Measurements from ENCODE around the gene PRKG1. TPM values are rescaled to one million over a fixed set of nuclear protein-coding genes. Genes with fewer than 3 reads are reported as not detected.

The PRKG1 gene
- total and polyA plus RNA-seq, 2 of the 8 experiments (the other 6 are each of a cell fraction or from before 2014, with no cell fraction given), result 4.2 to 15.2 TPM

- FAIRE-seq (no peak), DNase-seq (ENCODE audit: low read depth in 1 of 2, low spot score in 2 of 2) (no peak)
- ChIA-PET POLR2A (ENCODE audit: partially characterized antibody) (interaction anchor here (0.9 kb wide), 1 partner anchor 10 kb away, joined by 3 read pairs; no protein-coding TSS in a partner anchor), CTCF (ENCODE audit: partially characterized antibody) (interaction anchor here (0.9 kb wide), 1 partner anchor 56 kb away, joined by 3 read pairs; no protein-coding TSS in a partner anchor)
- Histone ChIP-seq H3K79me2 (ENCODE audit: control insufficient read depth in 1 of 2, insufficient read depth in 2 of 2, low read length in 2 of 2) (peaks cover 15 to 38% of the 10 kb centered on the region in 2 experiments), H2AK5ac (ENCODE audit: low read depth, low read length) (no peak overlapping the region), H3K4ac (replicated peaks; ENCODE audit: insufficient read length, low read depth, low read length) (peak overlapping the region; percentile 60), H2BK20ac (ENCODE audit: low read length) (no peak overlapping the region), H2BK12ac (ENCODE audit: low read depth, low read length) (peak overlapping the region; percentile 4; the same call in 1 of the 2 replicates), H4K91ac (replicated peaks; ENCODE audit: insufficient read length, low read length) (no peak overlapping the region), H3K18ac (ENCODE audit: extremely low read depth, low read length) (peak overlapping the region; percentile 96), H3K4me2 (ENCODE audit: insufficient read depth in 1 of 2, low read depth in 2 of 2, low read length in 2 of 2) (peak overlapping the region; percentile 86 to 93), H2AFZ (ENCODE audit: low read length) (peak overlapping the region; percentile 100), H2BK120ac (replicated peaks; ENCODE audit: low read depth, low read length) (no peak overlapping the region), H3K23me2 (ENCODE audit: low read depth, low read length) (peaks cover 5% of the 10 kb centered on the region), H3K27me3 (replicated peaks in 1 of 4; ENCODE audit: control insufficient read depth in 3 of 4, extremely low read depth in 1 of 4, insufficient read depth in 3 of 4, low read length in 3 of 4) (no peaks in the 10 kb centered on the region), H3K79me1 (ENCODE audit: low read depth, low read length) (peaks cover 10% of the 10 kb centered on the region), H4K5ac (ENCODE audit: insufficient read length, low read depth, low read length) (peak overlapping the region; percentile 67), H4K20me1 (replicated peaks in 1 of 2; ENCODE audit: control insufficient read depth in 1 of 2, insufficient read depth in 2 of 2, low read length in 2 of 2) (peaks cover 2% of the 10 kb centered on the region in 2 experiments), H3K14ac (ENCODE audit: insufficient read length) (no peak overlapping the region), H3K9me3 (ENCODE audit: insufficient read depth in 2 of 2, low read depth in 1 of 2, low read length in 1 of 2) (no peaks in the 10 kb centered on the region), H3K4me3 (ENCODE audit: extremely low read depth in 1 of 4, insufficient read depth in 2 of 4, low read depth in 3 of 4, low read length in 4 of 4) (peak overlapping the region; percentile 83 to 97 (median 93)), H3K4me1 (replicated peaks in 1 of 4; ENCODE audit: control insufficient read depth in 3 of 4, insufficient read depth in 4 of 4, low read length in 3 of 4) (peaks cover 2 to 13% (median 8%) of the 10 kb centered on the region in 4 experiments; a peak in 6 of 7 replicates), H2BK5ac (ENCODE audit: low read depth, low read length) (peak overlapping the region; percentile 100), H3K56ac (replicated peaks; ENCODE audit: insufficient read length, low read depth, low read length) (no peak overlapping the region), H3K23ac (ENCODE audit: insufficient read length) (no peak overlapping the region), H4K8ac (ENCODE audit: extremely low read depth, insufficient read depth, low read length) (peak overlapping the region; percentile 100), H2BK15ac (ENCODE audit: low read length) (no peak overlapping the region), H3K9ac (replicated peaks in 1 of 4; ENCODE audit: extremely low read depth in 1 of 4, low read depth in 3 of 4, low read length in 3 of 4) (peak overlapping the region; percentile 81 to 98 (median 98)), H3K27ac (ENCODE audit: low read depth, low read length) (peak overlapping the region; percentile 100), H3K36me3 (ENCODE audit: control insufficient read depth in 2 of 4, insufficient read depth in 4 of 4, low read length in 3 of 4) (peaks cover 0 to 13% (median 0%) of the 10 kb centered on the region in 4 experiments; a peak in 1 of 8 replicates)
- 4% methylated on average over 14 of the region's 14 CpGs; no CpG with 5 or more reads in 1 of the 2 experiments for WGBS, 2 experiments (ENCODE audit: extremely low coverage in 1 of 2, insufficient coverage in 1 of 2, insufficient read length in 1 of 2, insufficient replicate concordance in 2 of 2, low coverage in 1 of 2, low lambda C conversion rate in 2 of 2, missing lambda C conversion rate in 1 of 2)
- peak; percentile 80 for TF ChIP-seq PHF8 (conservative IDR thresholded peaks at IDR 0.05; ENCODE audit: low read depth, low read length)
Observed at GRCh38 chr10:51699145-51699474, 624.8 kb downstream of the PRKG1 start.

All from H1 (cell line).